A673 (cell line): ENCODE data around the gene CTIF. TPM values are rescaled to one million over a fixed set of nuclear protein-coding genes. Genes with fewer than 3 reads are reported as not detected.

Source experiments
- BruUV-seq: library from RNA; stranded (reverse); fragments of 400-500 nt; replicated peaks from 2 replicates; lab custom pipeline; 2021; lab: Mats Ljungman, UMichigan
- CTCF ChIA-PET: fragments of 300-600 bp; sonication (Branson Sonifier 250); formaldehyde crosslinking; loops from one replicate; lab custom pipeline; 2022; ENCODE audit warnings: antibody characterized with exemption; lab: Charles Lee
- POLR2A ChIA-PET: fragments of 300-600 bp; sonication (Branson Sonifier 250); formaldehyde crosslinking; loops from one replicate; lab custom pipeline; 2022; ENCODE audit warnings: antibody characterized with exemption; ENCODE audit not compliant: low non-redundant PET; lab: Charles Lee
- DNase-seq: peaks from one replicate; pipeline ENCODE4 v3.0.0-alpha.2; 2015; ENCODE audit warnings: low spot score
- H3K27ac ChIP-seq: fragments of 200-600 bp; sonication (generic); 2 replicates; pipeline ENCODE4 v1.5.1; 2016; ENCODE audit warnings: mixed run types, low read depth, mild to moderate bottlenecking, mixed read lengths, antibody characterized with exemption, low read length; ENCODE audit not compliant: poor library complexity, severe bottlenecking
- H3K27me3 ChIP-seq: fragments of 200-600 bp; sonication (generic); replicated peaks from 2 replicates; pipeline ENCODE4 v1.6.1; 2017; ENCODE audit warnings: mixed run types, low read depth, mild to moderate bottlenecking, mixed read lengths, antibody characterized with exemption, low read length; ENCODE audit not compliant: insufficient read depth, poor library complexity
- H3K36me3 ChIP-seq: fragments of 200-600 bp; sonication (generic); 2 replicates; pipeline ENCODE4 v1.6.1; 2016; ENCODE audit warnings: mixed run types, mild to moderate bottlenecking, mixed read lengths, antibody characterized with exemption, low read length; ENCODE audit not compliant: insufficient read depth, poor library complexity, severe bottlenecking
- H3K4me1 ChIP-seq: fragments of 200-600 bp; sonication (generic); 2 replicates; pipeline ENCODE4 v1.6.1; 2017; ENCODE audit warnings: mixed run types, mild to moderate bottlenecking, mixed read lengths, antibody characterized with exemption, low read length; ENCODE audit not compliant: insufficient read depth, poor library complexity, severe bottlenecking
- H3K4me3 ChIP-seq: fragments of 200-600 bp; sonication (generic); 2 replicates; pipeline ENCODE4 v1.5.1; 2016; ENCODE audit warnings: low read depth, mixed run types, mild to moderate bottlenecking, mixed read lengths, low read length; ENCODE audit not compliant: poor library complexity, severe bottlenecking
- H3K9me3 ChIP-seq: fragments of 200-600 bp; sonication (generic); 2 replicates; pipeline ENCODE4 v1.6.1; 2016; ENCODE audit warnings: mixed run types, low read depth, mild to moderate bottlenecking, mixed read lengths, antibody characterized with exemption, low read length; ENCODE audit not compliant: poor library complexity, severe bottlenecking
- EZH2 ChIP-seq: fragments of 200-600 bp; sonication (generic); IDR thresholded peaks from 2 replicates; pipeline ENCODE4 v1.6.1; 2017; ENCODE audit warnings: borderline replicate concordance, low read depth, mild to moderate bottlenecking, mixed read lengths, antibody characterized with exemption, low read length; ENCODE audit not compliant: poor library complexity, severe bottlenecking
- intact Hi-C: fragments of 100-400 bp; cut with micrococcal nuclease; formaldehyde crosslinking; loops from one replicate; pipeline ENCODE4 v1.10.0; 2022; ENCODE audit not compliant: unreplicated experiment
- total RNA-seq: library from RNA; stranded (reverse); gene quantifications from 2 replicates; pipeline ENCODE4 v1.2.3, GENCODE V29; 2021
- TF ChIP-seq, protein P1 (sequence below): fragments of 300-800, 200-600 bp; sonication (generic); conservative IDR thresholded peaks from 2 replicates; pipeline ENCODE4 v1.5.1; 2017; ENCODE audit warnings: low read depth, mild to moderate bottlenecking, antibody characterized with exemption, low read length, moderate library complexity, mixed read lengths

CTIF gene
- total RNA-seq, 1 experiment from 2014 or later: 23.5 TPM

DNA sequence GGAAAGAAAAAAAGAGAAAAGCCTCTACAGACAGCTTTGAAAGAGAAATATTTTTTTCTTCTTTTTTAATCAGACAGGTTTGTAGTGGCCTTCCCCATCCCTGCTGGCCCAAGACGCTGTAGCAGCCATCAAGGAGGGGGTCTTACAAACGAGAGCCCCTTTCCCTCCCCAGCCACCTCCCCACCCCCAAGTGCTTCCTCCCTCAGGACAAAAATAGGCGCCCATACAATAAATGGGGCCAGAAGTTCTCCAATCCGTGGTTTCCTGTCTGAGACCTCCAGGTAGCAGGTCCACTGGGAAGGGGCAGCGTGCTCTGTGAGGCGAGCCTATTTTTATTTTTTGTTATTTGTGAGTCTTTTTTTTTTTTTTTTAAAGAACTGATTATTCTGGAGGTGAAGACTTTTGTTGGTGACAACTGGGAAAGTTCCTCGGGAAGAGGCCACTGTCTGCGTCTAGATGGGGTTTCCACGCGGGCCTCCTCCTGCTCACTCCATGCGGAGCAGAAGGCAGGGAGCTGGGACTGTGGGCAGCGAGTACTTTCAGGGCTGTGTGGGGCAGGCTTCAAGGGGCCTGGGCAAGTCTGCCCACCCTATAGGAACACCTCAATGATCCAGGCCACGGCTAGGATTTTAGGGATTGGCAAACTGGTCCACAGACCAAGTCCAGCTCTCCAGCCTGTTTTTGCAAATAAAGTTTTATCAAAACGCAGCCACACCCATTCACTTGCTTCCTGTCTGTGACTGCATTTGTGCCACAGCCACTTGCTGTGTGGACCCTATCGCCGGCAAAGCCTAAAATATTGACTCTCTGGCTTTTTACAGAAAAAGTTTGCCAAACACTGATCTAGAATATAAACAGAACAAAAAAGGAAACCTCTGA, 139.6 kb downstream of the CTIF start:
- H3K4me3 ChIP-seq: no peak overlapping the region
- no TSS peak for BruUV-seq
- H3K27me3 ChIP-seq: no peaks in the 10 kb centered on the region
- TF ChIP-seq EZH2: no peak
- TF ChIP-seq, protein P1, sequence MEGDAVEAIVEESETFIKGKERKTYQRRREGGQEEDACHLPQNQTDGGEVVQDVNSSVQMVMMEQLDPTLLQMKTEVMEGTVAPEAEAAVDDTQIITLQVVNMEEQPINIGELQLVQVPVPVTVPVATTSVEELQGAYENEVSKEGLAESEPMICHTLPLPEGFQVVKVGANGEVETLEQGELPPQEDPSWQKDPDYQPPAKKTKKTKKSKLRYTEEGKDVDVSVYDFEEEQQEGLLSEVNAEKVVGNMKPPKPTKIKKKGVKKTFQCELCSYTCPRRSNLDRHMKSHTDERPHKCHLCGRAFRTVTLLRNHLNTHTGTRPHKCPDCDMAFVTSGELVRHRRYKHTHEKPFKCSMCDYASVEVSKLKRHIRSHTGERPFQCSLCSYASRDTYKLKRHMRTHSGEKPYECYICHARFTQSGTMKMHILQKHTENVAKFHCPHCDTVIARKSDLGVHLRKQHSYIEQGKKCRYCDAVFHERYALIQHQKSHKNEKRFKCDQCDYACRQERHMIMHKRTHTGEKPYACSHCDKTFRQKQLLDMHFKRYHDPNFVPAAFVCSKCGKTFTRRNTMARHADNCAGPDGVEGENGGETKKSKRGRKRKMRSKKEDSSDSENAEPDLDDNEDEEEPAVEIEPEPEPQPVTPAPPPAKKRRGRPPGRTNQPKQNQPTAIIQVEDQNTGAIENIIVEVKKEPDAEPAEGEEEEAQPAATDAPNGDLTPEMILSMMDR: no peak
- no peaks in the 10 kb centered on the region for H3K9me3 ChIP-seq
- no peaks in the 10 kb centered on the region for H3K4me1 ChIP-seq
- ChIA-PET CTCF (no interaction called here), POLR2A (no interaction called here)
- H3K36me3 ChIP-seq: no peaks in the 10 kb centered on the region
- H3K27ac ChIP-seq: no peak overlapping the region
- DNase-seq: no peak
- intact Hi-C loops: loop anchor here (5.0 to 10.0 kb wide), 2 partner anchors 364 to 1176 kb away; no protein-coding TSS in a partner anchor

DNA sequence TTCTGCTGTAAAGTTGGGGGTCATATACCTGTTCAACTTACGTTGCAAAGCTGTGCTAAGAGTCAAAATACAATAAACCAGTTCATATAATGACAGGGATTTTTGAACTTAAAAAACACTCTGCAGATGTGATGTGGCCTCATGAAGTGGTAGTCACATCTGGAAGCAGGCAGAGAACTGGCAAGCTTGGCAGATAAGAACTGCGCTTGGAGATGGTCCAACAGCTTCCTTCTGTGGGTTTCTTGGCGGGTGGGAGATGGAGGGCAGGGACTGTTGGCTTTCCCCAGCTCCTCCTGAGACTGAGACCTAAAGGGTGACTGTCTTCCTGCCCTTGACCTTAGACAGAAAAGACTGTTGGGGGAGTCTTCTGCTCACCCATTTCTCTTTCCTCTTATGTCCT, 140.4 kb downstream of the CTIF start:
- TF ChIP-seq, protein P1: no peak
- TF ChIP-seq EZH2: no peak
- BruUV-seq: no TSS peak
- H3K36me3 ChIP-seq: no peaks in the 10 kb centered on the region
- POLR2A ChIA-PET: no interaction called here
- no peaks in the 10 kb centered on the region for H3K27me3 ChIP-seq
- no peak overlapping the region for H3K4me3 ChIP-seq
- no peaks in the 10 kb centered on the region for H3K4me1 ChIP-seq
- intact Hi-C loops: loop anchor here (5.0 to 10.0 kb wide), 2 partner anchors 363 to 1176 kb away; no protein-coding TSS in a partner anchor
- CTCF ChIA-PET: no interaction called here
- H3K27ac ChIP-seq: no peak overlapping the region
- DNase-seq: peak; percentile 35
- no peaks in the 10 kb centered on the region for H3K9me3 ChIP-seq

DNA sequence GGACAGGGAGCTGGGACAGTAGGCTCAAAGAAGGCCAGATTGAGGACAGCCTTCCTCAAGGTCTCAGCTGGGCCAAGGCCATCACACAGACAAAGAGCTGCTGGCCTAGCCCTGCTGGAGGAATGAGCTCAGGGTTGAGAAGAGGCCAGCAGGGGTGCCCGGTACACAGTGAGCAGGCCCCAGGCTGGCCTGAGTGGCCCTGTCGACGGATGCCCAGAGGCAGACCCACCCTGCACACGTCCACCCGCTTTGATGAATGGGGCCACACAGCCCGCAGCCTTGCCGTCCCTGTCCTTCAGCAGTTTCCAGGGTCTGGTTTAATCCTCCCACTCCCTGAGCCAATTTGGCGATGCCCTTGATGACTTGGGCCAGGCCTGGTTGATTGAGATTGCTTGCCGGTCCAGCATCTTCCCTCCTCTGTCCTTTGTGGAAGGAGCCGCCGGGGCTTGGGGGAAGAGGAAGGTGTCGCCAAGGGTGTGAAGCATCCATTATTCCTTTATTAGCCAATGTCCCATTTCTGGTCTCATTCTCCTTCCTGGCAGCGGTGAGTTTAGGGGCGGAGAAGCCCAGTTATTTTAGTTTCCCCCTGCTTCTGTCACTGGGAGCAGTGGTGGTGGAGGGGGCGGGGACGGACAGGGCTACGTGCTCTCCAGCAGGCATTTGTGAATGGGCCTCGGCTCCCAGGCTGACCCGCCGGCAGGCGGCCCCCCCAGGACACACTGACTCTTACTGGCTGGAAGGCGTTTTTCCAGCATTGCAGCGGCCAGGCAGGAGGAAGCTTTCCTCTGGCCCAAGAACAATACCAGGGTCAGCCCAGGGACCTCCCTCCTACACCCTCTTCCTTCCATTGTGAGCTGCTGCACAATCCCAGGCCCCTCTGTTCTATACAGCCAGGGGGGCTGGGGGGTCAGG, 141.8 kb downstream of the CTIF start:
- Histone ChIP-seq H3K27me3 (no peaks in the 10 kb centered on the region), H3K4me3 (no peak overlapping the region), H3K4me1 (no peaks in the 10 kb centered on the region), H3K9me3 (no peaks in the 10 kb centered on the region), H3K27ac (no peak overlapping the region), H3K36me3 (no peaks in the 10 kb centered on the region)
- POLR2A ChIA-PET: no interaction called here
- intact Hi-C loops: no loop called here
- no peak for DNase-seq
- CTCF ChIA-PET: interaction anchor here (0.6 kb wide), 1 partner anchor 57 kb away, joined by 7 read pairs; no protein-coding TSS in a partner anchor
- TF ChIP-seq, protein P1: no peak
- no peak for TF ChIP-seq EZH2
- BruUV-seq: no TSS peak
